HepG2 (cell line): ENCODE results near the gene MEI1. TPM values are rescaled to one million over a fixed set of nuclear protein-coding genes. Genes with fewer than 3 reads are reported as not detected.

Source experiments
- BCLAF1 ChIP-seq: fragments of 450-650 bp; IDR thresholded peaks from 2 replicates; pipeline ENCODE4 v1.6.1; 2017; ENCODE audit warnings: mild to moderate bottlenecking
- DBP ChIP-seq: sonication (generic); formaldehyde crosslinking; IDR thresholded peaks from 2 replicates; pipeline ENCODE4 v1.4.0; 2020; ENCODE audit warnings: missing genetic modification reagents; ENCODE audit errors: not compliant biosample characterization
- DNMT3B ChIP-seq: conservative IDR thresholded peaks from 2 replicates; pipeline ENCODE4 v1.6.1; 2016; ENCODE audit warnings: missing biosample characterization, control low read depth
- FOXJ3 ChIP-seq: sonication (generic); formaldehyde crosslinking; IDR thresholded peaks from 2 replicates; pipeline ENCODE4 v1.4.0; 2020; ENCODE audit warnings: missing genetic modification reagents, mild to moderate bottlenecking, borderline replicate concordance
- HBP1 ChIP-seq: IDR thresholded peaks from 2 replicates; pipeline ENCODE4 v1.6.1; 2016; ENCODE audit warnings: low read depth, control low read depth
- HES4 ChIP-seq: sonication (generic); formaldehyde crosslinking; IDR thresholded peaks from 2 replicates; pipeline ENCODE4 v1.9.0; 2021; ENCODE audit warnings: mild to moderate bottlenecking, missing genetic modification reagents, borderline replicate concordance
- HMG20A ChIP-seq: IDR thresholded peaks from 2 replicates; pipeline ENCODE4 v1.6.1; 2016; ENCODE audit warnings: borderline replicate concordance
- HNF4A ChIP-seq: sonication (generic); formaldehyde crosslinking; IDR thresholded peaks from 2 replicates; pipeline ENCODE4 v1.4.0; 2020; ENCODE audit warnings: missing genetic modification reagents
- IKZF1 ChIP-seq: fragments of 450-650 bp; IDR thresholded peaks from 2 replicates; pipeline ENCODE4 v1.7.1; 2016
- KDM5A ChIP-seq: fragments of 200-600 bp; sonication (generic); IDR thresholded peaks from 2 replicates; pipeline ENCODE4 v1.7.0; 2018; ENCODE audit warnings: antibody characterized with exemption, mild to moderate bottlenecking, low read length, borderline replicate concordance
- KLF11 ChIP-seq: IDR thresholded peaks from 2 replicates; pipeline ENCODE4 v1.6.1; 2016; ENCODE audit warnings: missing compliant biosample characterization
- REL ChIP-seq: sonication (generic); formaldehyde crosslinking; conservative IDR thresholded peaks from 2 replicates; pipeline ENCODE4 v1.8.0; 2022; ENCODE audit warnings: mild to moderate bottlenecking, missing genetic modification reagents, moderate library complexity
- RFX5 ChIP-seq: IDR thresholded peaks from 2 replicates; pipeline ENCODE4 v1.6.1; 2011; ENCODE audit warnings: low read depth, low read length, improper control_type of control experiment
- TAF1 ChIP-seq: sonication (generic); formaldehyde crosslinking; IDR thresholded peaks from 2 replicates; pipeline ENCODE4 v1.4.0; 2020; ENCODE audit warnings: missing genetic modification reagents
- TEAD2 ChIP-seq: sonication (generic); formaldehyde crosslinking; IDR thresholded peaks from 2 replicates; pipeline ENCODE4 v1.9.0; 2021; ENCODE audit warnings: missing genetic modification reagents
- TFE3 ChIP-seq: IDR thresholded peaks from 2 replicates; pipeline ENCODE4 v1.6.1; 2016
- ZC3H13 ChIP-seq: sonication (generic); formaldehyde crosslinking; IDR thresholded peaks from 2 replicates; pipeline ENCODE4 v1.8.1; 2023; ENCODE audit warnings: mild to moderate bottlenecking, missing genetic modification reagents, moderate library complexity
- ZHX1 ChIP-seq: sonication (generic); formaldehyde crosslinking; IDR thresholded peaks from 2 replicates; pipeline ENCODE4 v1.8.1; 2022; ENCODE audit warnings: low read depth, mild to moderate bottlenecking, missing genetic modification reagents
- ZKSCAN5 ChIP-seq: sonication (generic); formaldehyde crosslinking; IDR thresholded peaks from 2 replicates; pipeline ENCODE4 v1.5.1; 2020; ENCODE audit warnings: mild to moderate bottlenecking, missing genetic modification reagents
- ZNF720 ChIP-seq: sonication (generic); formaldehyde crosslinking; IDR thresholded peaks from 2 replicates; pipeline ENCODE4 v1.4.0; 2020; ENCODE audit warnings: missing genetic modification reagents
- ZSCAN31 ChIP-seq: sonication (generic); formaldehyde crosslinking; IDR thresholded peaks from 2 replicates; pipeline ENCODE4 v1.5.0; 2020; ENCODE audit warnings: low read depth, mild to moderate bottlenecking, missing genetic modification reagents
- polyA plus RNA-seq, 8 experiments: library from polyadenylated mRNA; depleted of rRNA in 3 of 8; stranded (reverse) in 7 of 8; unstranded in 1 of 8; fragments of >200 nt; fragmentation: Illumina TruSeq in 4 of 8; extraction: Trizol in 4 of 8; gene quantifications; 2 replicates each; pipeline versions ENCODE4 v1.2.1 to v1.2.3, GENCODE V29; 2011 to 2016; ENCODE audit warnings: low read depth in 4 of 8, missing spikeins in 1 of 8, mixed read lengths in 1 of 8; ENCODE audit not compliant: insufficient read depth in 1 of 8
- total RNA-seq, 5 experiments: library from RNA; depleted of rRNA; stranded (reverse); fragments of >200 nt; fragmentation: Illumina TruSeq; extraction: Trizol; gene quantifications; 2 replicates each; pipeline ENCODE4 v1.2.3, GENCODE V29; 2016; ENCODE audit warnings: low read depth in 1 of 5

MEI1 gene
- total and polyA plus RNA-seq, 2 of the 13 experiments (the other 11 are each of a cell fraction or from before 2014, with no cell fraction given): 0.75 to 1.9 TPM

GRCh38 chr22:41800348-41801146 lies 101.2 kb downstream of the MEI1 start, which contains the start of gene CCDC134 (continued):
- TF ChIP-seq BCLAF1 (no peak), KLF11 (CRISPR knock-in tag) (no peak; the same call in 1 of the 2 replicates), ZNF720 (CRISPR knock-in tag) (no peak), TFE3 (CRISPR knock-in tag) (no peak), HNF4A (CRISPR knock-in tag) (peak; percentile 45; the same call in 1 of the 2 replicates), TAF1 (peak; percentile 100), IKZF1 (no peak), ZHX1 (CRISPR knock-in tag) (0 out of 2 replicates have a peak, but pooled peaks have one; percentile 41), KDM5A (peak; percentile 30; the same call in 1 of the 2 replicates), HBP1 (no peak; the same call in 1 of the 2 replicates), RFX5 (peak; percentile 40; the same call in 1 of the 2 replicates), DBP (CRISPR knock-in tag) (peak; percentile 61), ZKSCAN5 (CRISPR knock-in tag) (no peak; the same call in 1 of the 2 replicates), HES4 (peak; percentile 71; the same call in 1 of the 2 replicates), DNMT3B (CRISPR knock-in tag) (no peak), ZC3H13 (CRISPR knock-in tag) (peak; percentile 11; the same call in 1 of the 2 replicates), FOXJ3 (CRISPR knock-in tag) (no peak), REL (CRISPR knock-in tag) (peak; percentile 69; the same call in 1 of the 2 replicates), ZSCAN31 (CRISPR knock-in tag) (peak; percentile 92), TEAD2 (CRISPR knock-in tag) (no peak), HMG20A (CRISPR knock-in tag) (no peak)
